HCT116 (cell line): ENCODE data around the gene APC2.

Experiments
- EZH2phosphoT487 ChIP-seq: fragments of 200-600 bp; IDR thresholded peaks from 2 replicates; pipeline ENCODE4 v1.6.1; 2018; ENCODE audit warnings: antibody characterized with exemption, borderline replicate concordance
- MAX ChIP-seq: IDR thresholded peaks from 2 replicates; pipeline ENCODE4 v1.6.1; 2012
- TF ChIP-seq, protein P1 (sequence below), 3 experiments: fragments of 200-600 bp in 1 of 3; sonication (generic) in 1 of 3; IDR thresholded peaks in 2 of 3; conservative IDR thresholded peaks in 1 of 3; 2 replicates each; pipeline ENCODE4 v1.5.1; 2012 to 2017; ENCODE audit warnings: low read depth in 2 of 3, low read length in 2 of 3, antibody characterized with exemption in 1 of 3, borderline replicate concordance in 1 of 3, control low read depth in 1 of 3, mild to moderate bottlenecking in 1 of 3, mixed read lengths in 1 of 3, mixed run types in 1 of 3, moderate library complexity in 1 of 3; ENCODE audit not compliant: insufficient read depth in 1 of 3

DNA sequence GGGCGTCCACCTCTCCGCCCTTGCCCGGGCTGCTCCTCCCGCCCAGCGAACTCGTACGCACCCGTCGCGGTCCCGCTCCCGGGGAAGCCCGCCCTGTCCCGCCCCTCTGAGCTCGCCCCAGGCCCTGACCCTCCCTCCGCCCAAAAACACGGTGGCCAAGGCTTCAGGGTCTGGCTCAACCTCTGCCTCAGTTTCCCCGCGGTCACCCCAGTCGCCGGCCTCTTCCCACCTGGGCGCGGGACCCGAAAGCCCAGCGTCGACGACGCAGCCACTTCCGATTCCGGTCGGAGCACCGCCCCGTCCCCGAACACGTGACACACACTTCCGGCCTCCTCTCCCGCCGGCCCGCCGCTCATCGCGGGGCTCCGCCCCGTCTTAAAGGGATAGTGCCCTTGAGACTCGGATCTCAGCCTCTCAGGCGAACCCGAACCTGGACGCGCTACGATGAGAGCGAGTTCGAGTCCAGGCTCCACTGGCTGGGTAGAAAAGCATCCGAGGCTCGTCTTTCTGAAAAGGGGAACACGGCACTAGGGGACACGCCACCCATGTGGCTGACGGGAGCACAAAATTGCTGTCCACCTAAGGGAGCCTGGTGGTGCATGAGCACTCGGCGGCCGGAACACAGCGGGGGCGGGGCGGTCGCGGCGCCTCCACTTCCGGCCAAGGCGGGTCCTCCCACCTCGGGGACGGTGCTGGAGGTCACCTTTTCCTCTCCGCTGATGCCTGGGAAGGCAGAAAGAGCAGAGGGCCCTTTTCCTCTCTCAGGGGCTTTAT, 29.2 kb downstream of the APC2 start, which contains the start of gene C19orf25:
- TF ChIP-seq, protein P1, sequence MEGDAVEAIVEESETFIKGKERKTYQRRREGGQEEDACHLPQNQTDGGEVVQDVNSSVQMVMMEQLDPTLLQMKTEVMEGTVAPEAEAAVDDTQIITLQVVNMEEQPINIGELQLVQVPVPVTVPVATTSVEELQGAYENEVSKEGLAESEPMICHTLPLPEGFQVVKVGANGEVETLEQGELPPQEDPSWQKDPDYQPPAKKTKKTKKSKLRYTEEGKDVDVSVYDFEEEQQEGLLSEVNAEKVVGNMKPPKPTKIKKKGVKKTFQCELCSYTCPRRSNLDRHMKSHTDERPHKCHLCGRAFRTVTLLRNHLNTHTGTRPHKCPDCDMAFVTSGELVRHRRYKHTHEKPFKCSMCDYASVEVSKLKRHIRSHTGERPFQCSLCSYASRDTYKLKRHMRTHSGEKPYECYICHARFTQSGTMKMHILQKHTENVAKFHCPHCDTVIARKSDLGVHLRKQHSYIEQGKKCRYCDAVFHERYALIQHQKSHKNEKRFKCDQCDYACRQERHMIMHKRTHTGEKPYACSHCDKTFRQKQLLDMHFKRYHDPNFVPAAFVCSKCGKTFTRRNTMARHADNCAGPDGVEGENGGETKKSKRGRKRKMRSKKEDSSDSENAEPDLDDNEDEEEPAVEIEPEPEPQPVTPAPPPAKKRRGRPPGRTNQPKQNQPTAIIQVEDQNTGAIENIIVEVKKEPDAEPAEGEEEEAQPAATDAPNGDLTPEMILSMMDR (IDR thresholded peaks at IDR 0.05 in 2 of 3, conservative IDR thresholded peaks at IDR 0.05 in 1 of 3; ENCODE audit: borderline replicate concordance in 1 of 3, insufficient read depth in 1 of 3, low read depth in 2 of 3, low read length in 2 of 3) = no peak
- TF ChIP-seq MAX (peak; percentile 96), EZH2phosphoT487 (no peak)
